Neural progenitor cell (in vitro differentiated cells): Measurements from ENCODE around the gene TPSAB1.

ENCODE experiments used
- CTCF ChIP-seq: fragments of 200-600 bp; sonication (generic); IDR thresholded peaks from 2 replicates; pipeline ENCODE4 v1.5.1; 2017; ENCODE audit warnings: antibody characterized with exemption, mild to moderate bottlenecking
- EZH2 ChIP-seq: fragments of 200-600 bp; sonication (generic); IDR thresholded peaks from 2 replicates; pipeline ENCODE4 v1.6.1; 2017; ENCODE audit warnings: antibody characterized with exemption, mild to moderate bottlenecking, moderate library complexity
- EZH2phosphoT487 ChIP-seq: fragments of 200-600 bp; sonication (generic); IDR thresholded peaks from 2 replicates; pipeline ENCODE4 v1.6.1; 2017; ENCODE audit warnings: antibody characterized with exemption

GRCh38 chr16:1282324-1282973 lies 41.9 kb downstream of the TPSAB1 start:
- TF ChIP-seq CTCF (no peak), EZH2 (no peak), EZH2phosphoT487 (no peak)
